HEK293 (cell line): ENCODE measurements around the gene FIGN.

Experiments used
- CTCF ChIA-PET: fragments of 350-600 bp; formaldehyde crosslinking; extraction: SDS; loops from one replicate; lab custom pipeline; 2021; ENCODE audit warnings: antibody characterized with exemption; lab: Yijun Ruan, JAX
- POLR2A ChIA-PET: fragments of 300-600 bp; formaldehyde crosslinking; extraction: SDS; loops from one replicate; lab custom pipeline; 2020; ENCODE audit warnings: antibody characterized with exemption, inconsistent platforms; lab: Yijun Ruan, JAX
- H3K27ac ChIP-seq: fragments of 200-500 bp; sonication (Bioruptor generic); 2 replicates; pipeline ENCODE4 v1.5.1; 2014; ENCODE audit warnings: low read depth, low read length, control low read depth, inconsistent platforms; ENCODE audit errors: extremely low read depth
- H3K36me3 ChIP-seq, 2 experiments: fragments of 200-500 bp in 1 of 2; sonication (Bioruptor generic) in 1 of 2; 1 replicate in 1 of 2; 2 replicates in 1 of 2; pipeline ENCODE4 v1.5.1; 2014 to 2017; ENCODE audit warnings: inconsistent platforms in 2 of 2, low read length in 2 of 2; ENCODE audit not compliant: control insufficient read depth in 2 of 2, insufficient read depth in 1 of 2
- H3K4me1 ChIP-seq: fragments of 200-500 bp; sonication (Bioruptor generic); 2 replicates; pipeline ENCODE4 v1.5.1; 2014; ENCODE audit warnings: mild to moderate bottlenecking, low read length, inconsistent platforms; ENCODE audit not compliant: control insufficient read depth, insufficient read depth
- H3K4me3 ChIP-seq: 2 replicates; pipeline ENCODE4 v1.5.1; 2011; ENCODE audit warnings: low read depth, mild to moderate bottlenecking, control low read depth, low read length, moderate library complexity
- H3K9me3 ChIP-seq: fragments of 200-500 bp; sonication (Bioruptor generic); 2 replicates; pipeline ENCODE4 v1.5.1; 2014; ENCODE audit warnings: low read depth, low read length, inconsistent platforms; ENCODE audit not compliant: control insufficient read depth, insufficient read depth
- CTCF ChIP-seq: fragments of 450-650 bp; formaldehyde crosslinking; IDR thresholded peaks from 2 replicates; pipeline ENCODE4 v1.5.1; 2016; ENCODE audit warnings: missing biosample characterization, missing genetic modification characterization
- IKZF3 ChIP-seq: fragments of 450-650 bp; IDR thresholded peaks from 2 replicates; pipeline ENCODE4 v1.5.0; 2018; ENCODE audit warnings: missing biosample characterization, mild to moderate bottlenecking, missing genetic modification characterization, moderate library complexity
- OSR2 ChIP-seq: fragments of 450-650 bp; formaldehyde crosslinking; IDR thresholded peaks from 2 replicates; pipeline ENCODE4 v1.5.1; 2016; ENCODE audit warnings: missing biosample characterization, missing genetic modification characterization
- PRDM1 ChIP-seq: fragments of 450-650 bp; formaldehyde crosslinking; IDR thresholded peaks from 2 replicates; pipeline ENCODE4; 2016; ENCODE audit warnings: missing biosample characterization, missing genetic modification characterization
- PRDM10 ChIP-seq: fragments of 450-650 bp; formaldehyde crosslinking; IDR thresholded peaks from 2 replicates; pipeline ENCODE4 v1.5.1; 2016; ENCODE audit warnings: missing biosample characterization, missing genetic modification characterization
- PRDM6 ChIP-seq: fragments of 450-650 bp; formaldehyde crosslinking; IDR thresholded peaks from 2 replicates; pipeline ENCODE4 v1.5.1; 2017; ENCODE audit warnings: missing biosample characterization, missing genetic modification characterization
- ZBTB21 ChIP-seq: fragments of 450-650 bp; formaldehyde crosslinking; IDR thresholded peaks from 2 replicates; pipeline ENCODE4 v1.5.1; 2017; ENCODE audit warnings: missing biosample characterization, missing genetic modification characterization
- ZNF311 ChIP-seq: fragments of 450-650 bp; formaldehyde crosslinking; IDR thresholded peaks from 2 replicates; pipeline ENCODE4 v1.5.1; 2017; ENCODE audit warnings: missing biosample characterization, missing genetic modification characterization, borderline replicate concordance
- ZNF335 ChIP-seq: fragments of 450-650 bp; formaldehyde crosslinking; conservative IDR thresholded peaks from 2 replicates; pipeline ENCODE4 v1.5.1; 2016; ENCODE audit warnings: missing biosample characterization, missing genetic modification characterization
- ZNF558 ChIP-seq: fragments of 450-650 bp; formaldehyde crosslinking; IDR thresholded peaks from 2 replicates; pipeline ENCODE4 v1.5.1; 2016; ENCODE audit warnings: missing biosample characterization, missing genetic modification characterization
- ZNF76 ChIP-seq: fragments of 450-650 bp; formaldehyde crosslinking; IDR thresholded peaks from 2 replicates; pipeline ENCODE4; 2016; ENCODE audit warnings: low read depth, missing biosample characterization, missing genetic modification characterization, borderline replicate concordance
- ZSCAN30 ChIP-seq: fragments of 450-650 bp; IDR thresholded peaks from 2 replicates; pipeline ENCODE4 v1.5.1; 2018; ENCODE audit warnings: missing biosample characterization, mild to moderate bottlenecking, missing genetic modification characterization, moderate library complexity
- TF ChIP-seq, protein P1 (sequence below): fragments of 450-650 bp; IDR thresholded peaks from 2 replicates; pipeline ENCODE4 v1.5.1; 2018; ENCODE audit warnings: missing biosample characterization, missing genetic modification characterization
- TF ChIP-seq, protein P2 (sequence below): fragments of 450-650 bp; formaldehyde crosslinking; IDR thresholded peaks from 2 replicates; pipeline ENCODE4 v1.5.1; 2016; ENCODE audit warnings: missing biosample characterization, missing genetic modification characterization

Gene FIGN

DNA sequence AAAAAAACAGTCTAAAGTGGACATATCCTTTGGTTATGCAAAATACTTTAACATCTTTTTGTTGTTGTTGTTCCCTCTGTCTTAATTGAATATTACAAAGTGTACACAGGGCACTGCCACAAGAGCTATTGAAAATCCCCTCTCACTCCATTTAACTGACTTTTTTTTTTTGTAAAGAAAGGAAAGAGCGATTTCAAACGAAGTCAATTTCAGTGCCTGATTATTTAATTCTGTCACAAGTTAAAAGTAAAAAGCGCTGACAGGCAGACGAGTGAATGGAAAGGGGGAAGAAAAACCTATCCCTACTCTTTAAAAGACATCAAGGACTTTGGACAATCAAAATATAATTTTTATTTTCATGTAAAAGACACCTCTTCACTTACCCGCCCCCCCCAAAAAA is 1.9 kb downstream of the FIGN start:
- H3K9me3 ChIP-seq, result no peaks in the 10 kb centered on the region
- H3K4me3 ChIP-seq, result peak overlapping the region; percentile 20
- CTCF ChIA-PET, result interaction anchor here (0.7 to 1.1 kb wide), 4 partner anchors 45 to 257 kb away, joined by 3 to 6 read pairs (median 4); no protein-coding TSS in a partner anchor
- peak; percentile 29; the same call in 1 of the 2 replicates for TF ChIP-seq ZNF335 (tag by site-specific recombination)
- TF ChIP-seq, protein P1, sequence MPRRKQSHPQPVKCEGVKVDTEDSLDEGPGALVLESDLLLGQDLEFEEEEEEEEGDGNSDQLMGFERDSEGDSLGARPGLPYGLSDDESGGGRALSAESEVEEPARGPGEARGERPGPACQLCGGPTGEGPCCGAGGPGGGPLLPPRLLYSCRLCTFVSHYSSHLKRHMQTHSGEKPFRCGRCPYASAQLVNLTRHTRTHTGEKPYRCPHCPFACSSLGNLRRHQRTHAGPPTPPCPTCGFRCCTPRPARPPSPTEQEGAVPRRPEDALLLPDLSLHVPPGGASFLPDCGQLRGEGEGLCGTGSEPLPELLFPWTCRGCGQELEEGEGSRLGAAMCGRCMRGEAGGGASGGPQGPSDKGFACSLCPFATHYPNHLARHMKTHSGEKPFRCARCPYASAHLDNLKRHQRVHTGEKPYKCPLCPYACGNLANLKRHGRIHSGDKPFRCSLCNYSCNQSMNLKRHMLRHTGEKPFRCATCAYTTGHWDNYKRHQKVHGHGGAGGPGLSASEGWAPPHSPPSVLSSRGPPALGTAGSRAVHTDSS (tag by site-specific recombination), result no peak
- H3K4me1 ChIP-seq, result peaks cover 12% of the 10 kb centered on the region
- POLR2A ChIA-PET, result interaction anchor here (0.7 kb wide), 1 partner anchor 238 kb away, joined by 4 read pairs; no protein-coding TSS in a partner anchor
- no peak overlapping the region; the same call in 1 of the 2 replicates for H3K27ac ChIP-seq
- no peaks in the 10 kb centered on the region for H3K36me3 ChIP-seq

- H3K36me3 ChIP-seq, result no peaks in the 10 kb centered on the region
- CTCF ChIA-PET, result interaction anchor here (0.8 to 1.1 kb wide), 2 partner anchors 145 to 257 kb away, joined by 4 read pairs; no protein-coding TSS in a partner anchor
- TF ChIP-seq PRDM10 (tag by site-specific recombination), result 0 out of 2 replicates have a peak, but pooled peaks have one; percentile 31
- TF ChIP-seq ZNF335 (tag by site-specific recombination), result peak; percentile 39; the same call in 1 of the 2 replicates
- TF ChIP-seq, protein P2, sequence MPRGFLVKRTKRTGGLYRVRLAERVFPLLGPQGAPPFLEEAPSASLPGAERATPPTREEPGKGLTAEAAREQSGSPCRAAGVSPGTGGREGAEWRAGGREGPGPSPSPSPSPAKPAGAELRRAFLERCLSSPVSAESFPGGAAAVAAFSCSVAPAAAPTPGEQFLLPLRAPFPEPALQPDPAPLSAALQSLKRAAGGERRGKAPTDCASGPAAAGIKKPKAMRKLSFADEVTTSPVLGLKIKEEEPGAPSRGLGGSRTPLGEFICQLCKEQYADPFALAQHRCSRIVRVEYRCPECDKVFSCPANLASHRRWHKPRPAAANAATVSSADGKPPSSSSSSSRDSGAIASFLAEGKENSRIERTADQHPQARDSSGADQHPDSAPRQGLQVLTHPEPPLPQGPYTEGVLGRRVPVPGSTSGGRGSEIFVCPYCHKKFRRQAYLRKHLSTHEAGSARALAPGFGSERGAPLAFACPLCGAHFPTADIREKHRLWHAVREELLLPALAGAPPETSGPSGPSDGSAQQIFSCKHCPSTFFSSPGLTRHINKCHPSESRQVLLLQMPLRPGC (tag by site-specific recombination), result no peak
- peaks cover 12% of the 10 kb centered on the region for H3K4me1 ChIP-seq
- no peak overlapping the region; the same call in 1 of the 2 replicates for H3K27ac ChIP-seq
- H3K4me3 ChIP-seq, result peak overlapping the region; percentile 20
- POLR2A ChIA-PET, result interaction anchor here (0.7 kb wide), 1 partner anchor 238 kb away, joined by 4 read pairs; no protein-coding TSS in a partner anchor
- no peaks in the 10 kb centered on the region for H3K9me3 ChIP-seq
Observed at GRCh38 chr2:163733301-163733938, 2.4 kb downstream of the FIGN start.

GRCh38 chr2:163732727-163733126 is 3.1 kb downstream of the FIGN start:
- H3K27ac ChIP-seq, result no peak overlapping the region
- no peak overlapping the region for H3K4me3 ChIP-seq
- CTCF ChIA-PET, result interaction anchor here (1.1 to 1.2 kb wide), 2 partner anchors 146 to 389 kb away, joined by 3 to 4 read pairs; no protein-coding TSS in a partner anchor
- no peaks in the 10 kb centered on the region for H3K36me3 ChIP-seq
- TF ChIP-seq PRDM1 (tag by site-specific recombination), result peak; percentile 73
- TF ChIP-seq ZNF76, result no peak
- no peaks in the 10 kb centered on the region for H3K9me3 ChIP-seq
- POLR2A ChIA-PET, result no interaction called here
- H3K4me1 ChIP-seq, result peaks cover 12% of the 10 kb centered on the region

GRCh38 chr2:163731735-163732134 is 4.1 kb downstream of the FIGN start:
- Histone ChIP-seq H3K4me1 (peaks cover 10% of the 10 kb centered on the region), H3K36me3 (no peaks in the 10 kb centered on the region), H3K27ac (no peak overlapping the region), H3K9me3 (no peaks in the 10 kb centered on the region), H3K4me3 (no peak overlapping the region)
- ChIA-PET POLR2A (no interaction called here), CTCF (interaction anchor here (0.6 to 1.2 kb wide), 3 partner anchors 10 to 388 kb away, joined by 3 read pairs; no protein-coding TSS in a partner anchor)
- TF ChIP-seq ZBTB21 (tag by site-specific recombination) (no peak), IKZF3 (tag by site-specific recombination) (0 out of 2 replicates have a peak, but pooled peaks have one; percentile 37), ZSCAN30 (tag by site-specific recombination) (no peak), OSR2 (peak; percentile 41; the same call in 1 of the 2 replicates), ZNF558 (tag by site-specific recombination) (no peak), ZNF311 (tag by site-specific recombination) (no peak), PRDM6 (tag by site-specific recombination) (peak; percentile 82), CTCF (no peak)
